Upper lobe of left lung (tissue), 4 donors: Measurements from ENCODE around the gene DNASE1L3.

Experiments
- CTCF ChIP-seq, 6 experiments: fragments of 450-650 bp in 4 of 6; fragments of 200-600 bp in 2 of 6; sonication (generic) in 2 of 6; IDR thresholded peaks; one replicate each; pipeline ENCODE4 v1.5.1; 2016 to 2019; ENCODE audit warnings: antibody characterized with exemption in 6 of 6
- EP300 ChIP-seq, 4 donors: sonication (generic); formaldehyde crosslinking; IDR thresholded peaks; one replicate each; pipeline ENCODE4 v1.5.1; 2017; ENCODE audit warnings: antibody characterized with exemption in 4 of 4, control low read depth in 2 of 4
- POLR2A ChIP-seq, 4 donors: fragments of 450-650 bp; IDR thresholded peaks; one replicate each; pipeline ENCODE4 v1.5.1; 2016 to 2017; ENCODE audit warnings: antibody characterized with exemption in 4 of 4, mild to moderate bottlenecking in 2 of 4
- POLR2AphosphoS5 ChIP-seq, 2 donors: sonication (generic); formaldehyde crosslinking; IDR thresholded peaks; one replicate each; pipeline ENCODE4 v1.5.1; 2017; ENCODE audit warnings: antibody characterized with exemption in 2 of 2

- TF ChIP-seq CTCF (IDR thresholded peaks at IDR 0.05), result no peak
- no peak for TF ChIP-seq EP300 (IDR thresholded peaks at IDR 0.05)
- TF ChIP-seq POLR2A (IDR thresholded peaks at IDR 0.05), result no peak
- TF ChIP-seq POLR2AphosphoS5 (IDR thresholded peaks at IDR 0.05), result no peak
Measured at GRCh38 chr3:58256511-58256910, 45.7 kb upstream of the DNASE1L3 start.
